Islet of Langerhans (tissue), 1 donor: Measurements from ENCODE around the gene METTL21C.

ENCODE experiments used
- FAIRE-seq: peaks from one replicate; lab custom pipeline; 2011; peaks lifted over from hg19 to GRCh38; lab: Jason Lieb, UNC

Gene METTL21C

DNA sequence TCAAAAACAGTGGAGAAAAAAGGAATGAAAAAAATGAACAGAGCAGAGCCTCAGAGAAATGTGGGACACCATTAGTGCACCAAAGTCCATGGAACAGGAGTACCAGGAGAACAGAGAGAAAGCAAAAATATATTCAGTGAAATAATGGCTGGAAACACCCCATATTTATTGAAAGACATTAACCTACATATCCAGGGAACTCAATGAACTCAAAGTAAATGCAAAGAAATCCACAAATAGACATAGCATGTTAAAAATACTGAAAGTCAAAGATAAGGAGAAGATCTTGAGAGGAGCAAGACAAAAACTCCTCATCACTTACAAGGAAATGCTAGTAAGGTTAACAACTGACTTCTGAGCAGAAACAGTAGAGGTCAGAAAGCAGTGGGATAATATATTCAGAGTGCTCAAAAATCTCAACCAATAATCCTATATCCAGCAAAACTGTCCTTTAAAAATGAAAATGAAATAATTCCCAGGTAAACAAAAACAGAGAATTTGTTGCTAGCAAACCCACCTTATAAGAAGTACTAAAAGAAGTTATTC lies 35.6 kb downstream of the METTL21C start:
- FAIRE-seq = no peak

DNA sequence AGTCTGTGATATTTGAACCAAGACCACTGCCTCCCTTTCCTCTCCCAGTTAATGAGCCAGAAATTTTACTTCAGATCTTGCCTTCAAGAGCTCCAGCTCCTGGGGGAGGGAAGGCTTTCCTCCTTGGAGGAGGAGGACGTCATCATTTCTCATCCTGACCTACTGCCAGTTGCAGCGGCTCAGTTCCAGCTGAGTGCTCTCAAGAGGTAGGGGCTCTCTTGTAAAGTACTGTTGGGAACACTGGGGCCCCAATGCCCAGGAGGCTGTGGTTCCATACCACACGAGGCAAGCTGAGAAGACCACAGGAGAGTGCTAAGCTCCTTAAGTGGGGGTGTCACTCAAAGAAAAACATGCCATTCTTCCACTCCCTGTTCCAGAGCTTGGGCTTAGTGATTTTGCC lies 36.2 kb downstream of the METTL21C start:
- FAIRE-seq = no peak

- peak; percentile 85 for FAIRE-seq
Observed at GRCh38 chr13:102657630-102658029, 37.2 kb downstream of the METTL21C start.

DNA sequence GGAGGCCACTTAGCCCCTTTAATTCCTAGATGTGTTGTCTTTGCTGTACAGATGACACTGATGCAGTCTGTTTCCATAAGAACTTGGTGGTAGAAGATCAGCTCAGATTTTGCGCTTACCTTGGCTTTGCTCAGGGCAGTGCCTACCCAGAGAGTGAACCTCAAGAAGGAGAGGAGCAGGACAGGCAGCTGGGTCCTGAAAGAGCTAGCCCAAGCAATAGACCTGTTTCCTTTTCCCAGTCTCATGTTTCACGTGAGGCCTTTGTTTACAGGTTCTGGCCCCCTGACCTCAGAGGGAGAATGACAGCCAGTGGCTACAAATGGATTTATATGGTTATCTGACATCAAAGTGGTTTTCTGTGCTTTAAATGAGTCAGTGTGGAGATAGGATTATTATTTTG lies 40.1 kb downstream of the METTL21C start:
- FAIRE-seq = no peak

- no peak for FAIRE-seq
Observed at GRCh38 chr13:102651892-102652291, 43.0 kb downstream of the METTL21C start.

- FAIRE-seq = no peak
Observed at GRCh38 chr13:102651392-102651791, 43.5 kb downstream of the METTL21C start.

DNA sequence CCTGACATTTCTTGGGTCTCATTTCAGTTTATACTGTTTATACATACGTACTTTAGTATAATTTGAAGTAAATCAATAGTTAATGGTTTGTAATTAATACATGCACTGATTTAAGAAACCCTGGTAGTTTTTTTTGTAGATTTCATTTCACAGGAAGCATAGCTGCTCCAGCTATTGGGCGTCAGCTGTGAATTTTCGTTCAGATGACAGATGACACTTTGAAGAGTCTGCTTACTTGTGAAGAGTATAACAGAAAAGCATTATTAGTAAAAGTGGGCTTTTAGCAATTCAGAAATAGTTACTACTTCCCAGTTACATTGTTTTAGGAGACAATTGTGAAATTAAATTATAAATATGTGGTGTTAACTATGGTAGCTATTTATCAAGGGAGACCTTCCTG lies 44.4 kb downstream of the METTL21C start:
- FAIRE-seq = peak; percentile 51

DNA sequence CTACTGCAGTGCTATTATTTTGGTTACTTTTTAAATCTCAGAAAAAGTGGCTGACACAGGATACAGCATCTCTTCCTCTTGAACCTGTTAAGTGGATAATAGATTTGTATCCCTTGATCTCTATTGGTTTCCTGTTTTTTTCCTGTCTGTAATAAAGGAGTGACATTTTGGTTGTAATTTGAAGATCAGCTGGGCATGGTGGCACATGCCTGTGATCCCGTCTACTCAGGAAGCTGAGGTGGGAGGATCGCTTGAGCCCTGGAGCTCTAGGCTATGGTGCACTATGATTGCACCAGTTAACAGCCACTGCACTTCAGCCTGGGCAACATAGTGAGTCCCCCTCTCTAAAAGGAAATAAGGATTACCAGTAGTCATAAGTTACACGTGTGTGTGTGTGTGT lies 46.8 kb downstream of the METTL21C start:
- FAIRE-seq = no peak

- FAIRE-seq = peak; percentile 55
Observed at GRCh38 chr13:102645701-102646100, 49.1 kb downstream of the METTL21C start.

- no peak for FAIRE-seq
Observed at GRCh38 chr13:102643656-102644055, 51.2 kb downstream of the METTL21C start.

DNA sequence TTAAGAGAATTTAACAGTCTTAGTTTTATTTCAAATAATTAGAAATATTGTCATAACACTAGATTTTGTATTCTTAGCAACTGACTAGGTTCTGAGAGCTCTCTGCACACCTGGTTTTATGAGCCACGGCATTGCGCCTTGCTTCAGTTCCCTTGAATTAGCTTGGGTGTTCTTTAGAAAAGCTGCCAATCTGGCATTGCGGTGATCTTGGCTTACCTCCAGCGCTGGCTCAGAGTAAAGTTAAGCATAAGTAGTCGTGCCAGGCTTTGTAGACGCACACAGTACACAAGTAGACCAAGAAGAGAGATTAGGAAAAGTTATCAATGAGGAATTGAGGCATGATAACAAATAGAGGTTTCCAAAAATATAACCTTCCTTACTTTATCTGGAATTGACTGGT lies 52.4 kb downstream of the METTL21C start:
- FAIRE-seq = peak; percentile 95

GRCh38 chr13:102642029-102642428 lies 52.8 kb downstream of the METTL21C start:
- FAIRE-seq = no peak

GRCh38 chr13:102638741-102639140 lies 56.1 kb downstream of the METTL21C start:
- no peak for FAIRE-seq
